ENCODE results near the gene DGCR2.

DGCR2 gene

DNA sequence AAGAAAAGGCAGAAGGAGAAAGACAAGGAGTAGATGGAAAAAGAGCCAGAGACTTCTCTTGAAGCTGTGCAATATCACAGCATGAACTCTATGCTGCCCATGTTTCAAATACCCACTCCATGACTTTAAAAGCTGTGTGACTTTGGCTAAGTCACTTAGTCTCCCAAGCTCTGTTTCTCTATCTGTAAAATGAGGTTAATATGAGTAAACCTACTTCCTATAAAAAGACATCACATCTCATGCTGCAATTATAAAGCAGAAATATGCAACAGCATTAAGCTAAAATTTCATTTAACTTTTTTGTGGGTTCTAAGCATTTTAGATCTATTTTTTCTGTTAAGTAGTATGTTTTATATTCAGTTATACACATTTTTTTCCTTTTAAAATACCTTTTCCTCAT, 11.6 kb downstream of the DGCR2 start:
- no peak for DNase-seq (ENCODE audit: extremely low spot score)
- ChIA-PET POLR2A (interaction anchor here (0.7 to 1.6 kb wide), 3 partner anchors 8 to 34 kb away, joined by 3 to 5 read pairs (median 4); partner anchors contain the start of genes DGCR2 and ESS2), CTCF (interaction anchor here (0.6 to 1.0 kb wide), 2 partner anchors 34 to 68 kb away, joined by 4 to 5 read pairs; partner anchors contain the start of gene ESS2)
- TF ChIP-seq LEF1 (IDR thresholded peaks at IDR 0.05; ENCODE audit: borderline replicate concordance) (no peak), BHLHE40 (IDR thresholded peaks at IDR 0.05; ENCODE audit: borderline replicate concordance) (no peak), CTBP1 (IDR thresholded peaks at IDR 0.05; ENCODE audit: borderline replicate concordance) (no peak), FOXK2 (IDR thresholded peaks at IDR 0.05) (no peak), SP1 (IDR thresholded peaks at IDR 0.05) (no peak), NFRKB (IDR thresholded peaks at IDR 0.05) (no peak), ARNT (IDR thresholded peaks at IDR 0.05) (no peak), ZNF384 (IDR thresholded peaks at IDR 0.05) (no peak), L3MBTL2 (conservative IDR thresholded peaks at IDR 0.05) (no peak), ELF4 (IDR thresholded peaks at IDR 0.05) (no peak), FOXM1 (IDR thresholded peaks at IDR 0.05; ENCODE audit: borderline replicate concordance) (no peak), TARDBP (IDR thresholded peaks at IDR 0.05) (no peak), SUZ12 (IDR thresholded peaks at IDR 0.05) (no peak), FOXA1 (IDR thresholded peaks at IDR 0.05) (no peak)

- TF ChIP-seq LEF1 (IDR thresholded peaks at IDR 0.05; ENCODE audit: borderline replicate concordance) (no peak), CTBP1 (IDR thresholded peaks at IDR 0.05; ENCODE audit: borderline replicate concordance) (no peak), TARDBP (IDR thresholded peaks at IDR 0.05) (no peak)
- ChIA-PET POLR2A (interaction anchor here (1.6 kb wide), 1 partner anchor 34 kb away, joined by 5 read pairs; the partner anchor contains the start of gene ESS2), CTCF (no interaction called here)
- no peak for DNase-seq (ENCODE audit: extremely low spot score)
These were observed 12.2 kb downstream of the DGCR2 start for GRCh38 chr22:19110064-19110458.

GRCh38 chr22:19109198-19110063, 12.8 kb downstream of the DGCR2 start:
- TF ChIP-seq CTBP1 (IDR thresholded peaks at IDR 0.05; ENCODE audit: borderline replicate concordance), result no peak
- no peak for TF ChIP-seq LEF1 (IDR thresholded peaks at IDR 0.05; ENCODE audit: borderline replicate concordance)
- TF ChIP-seq SUZ12 (IDR thresholded peaks at IDR 0.05), result no peak
- no peak for TF ChIP-seq TARDBP (IDR thresholded peaks at IDR 0.05)
- TF ChIP-seq NFRKB (IDR thresholded peaks at IDR 0.05), result no peak
- TF ChIP-seq FOXM1 (IDR thresholded peaks at IDR 0.05; ENCODE audit: borderline replicate concordance), result no peak
- no peak for TF ChIP-seq ELF4 (IDR thresholded peaks at IDR 0.05)
- TF ChIP-seq HDGF (IDR thresholded peaks at IDR 0.05; ENCODE audit: borderline replicate concordance), result no peak
- no peak for TF ChIP-seq L3MBTL2 (conservative IDR thresholded peaks at IDR 0.05)
- TF ChIP-seq ARNT (IDR thresholded peaks at IDR 0.05), result no peak
- no peak for TF ChIP-seq SP1 (IDR thresholded peaks at IDR 0.05)
- no peak for TF ChIP-seq ZNF384 (IDR thresholded peaks at IDR 0.05)
- TF ChIP-seq FOXK2 (IDR thresholded peaks at IDR 0.05), result no peak
- no peak for TF ChIP-seq FOXA1 (IDR thresholded peaks at IDR 0.05)
- TF ChIP-seq PKNOX1 (IDR thresholded peaks at IDR 0.05), result no peak
- ChIA-PET POLR2A (interaction anchor here (1.6 kb wide), 1 partner anchor 35 kb away, joined by 5 read pairs; the partner anchor contains the start of gene ESS2), CTCF (no interaction called here)
- DNase-seq (ENCODE audit: extremely low spot score), result no peak

DNA sequence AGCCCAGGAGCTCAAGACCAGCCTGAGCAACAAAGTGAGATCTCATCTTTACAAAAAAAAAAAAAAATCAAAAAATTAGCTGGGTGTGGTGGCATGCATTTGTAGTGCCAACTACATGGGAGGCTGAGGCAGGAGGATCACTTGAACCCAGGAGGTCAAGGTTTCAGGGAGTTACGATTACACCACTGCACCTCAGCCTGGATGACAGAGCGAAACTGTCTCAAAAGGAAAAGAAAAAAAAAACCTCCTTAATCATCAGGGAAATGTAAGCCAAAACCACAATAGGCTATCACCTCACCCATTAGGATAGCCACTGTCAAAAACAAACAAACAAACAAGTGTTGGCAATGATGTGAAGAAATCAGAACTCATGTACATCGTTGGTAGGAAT, 13.4 kb downstream of the DGCR2 start:
- DNase-seq (ENCODE audit: extremely low spot score), result no peak
- ChIA-PET CTCF (no interaction called here), POLR2A (no interaction called here)
- TF ChIP-seq L3MBTL2 (conservative IDR thresholded peaks at IDR 0.05), result no peak
- TF ChIP-seq CTBP1 (IDR thresholded peaks at IDR 0.05; ENCODE audit: borderline replicate concordance), result no peak
- TF ChIP-seq FOXK2 (IDR thresholded peaks at IDR 0.05), result no peak
- TF ChIP-seq HDGF (IDR thresholded peaks at IDR 0.05; ENCODE audit: borderline replicate concordance), result no peak
- TF ChIP-seq NFRKB (IDR thresholded peaks at IDR 0.05), result no peak
- TF ChIP-seq LEF1 (IDR thresholded peaks at IDR 0.05; ENCODE audit: borderline replicate concordance), result no peak
- TF ChIP-seq TARDBP (IDR thresholded peaks at IDR 0.05), result no peak
- TF ChIP-seq ELF4 (IDR thresholded peaks at IDR 0.05), result no peak
- no peak for TF ChIP-seq ZNF384 (IDR thresholded peaks at IDR 0.05)
- TF ChIP-seq ARNT (IDR thresholded peaks at IDR 0.05), result no peak
- TF ChIP-seq PKNOX1 (IDR thresholded peaks at IDR 0.05), result no peak
- TF ChIP-seq SUZ12 (IDR thresholded peaks at IDR 0.05), result no peak
- no peak for TF ChIP-seq FOXA1 (IDR thresholded peaks at IDR 0.05)
- TF ChIP-seq SP1 (IDR thresholded peaks at IDR 0.05), result no peak
- no peak for TF ChIP-seq BHLHE40 (IDR thresholded peaks at IDR 0.05; ENCODE audit: borderline replicate concordance)
- no peak for TF ChIP-seq FOXM1 (IDR thresholded peaks at IDR 0.05; ENCODE audit: borderline replicate concordance)

DNA sequence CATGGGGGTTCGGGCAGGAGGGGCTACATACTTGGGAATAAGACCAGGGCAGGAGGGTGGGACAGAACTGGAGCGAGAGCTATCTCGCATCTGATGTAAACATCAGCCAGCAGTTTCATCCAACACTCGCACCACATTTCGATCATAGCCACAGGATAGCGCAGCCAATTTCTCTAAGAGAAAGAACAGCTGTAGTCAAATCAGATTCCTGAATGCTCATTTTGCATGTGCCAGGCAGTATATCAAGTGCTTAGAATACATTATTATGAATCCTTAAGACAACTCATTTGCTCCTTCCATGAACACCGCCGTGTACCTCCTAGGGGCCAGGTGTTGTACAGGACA, 14.5 kb downstream of the DGCR2 start:
- ChIA-PET CTCF (interaction anchor here (3.7 kb wide), 1 partner anchor 8 kb away, joined by 12 read pairs; no protein-coding TSS in a partner anchor), POLR2A (interaction anchor here (1.2 kb wide), 1 partner anchor 14 kb away, joined by 7 read pairs; the partner anchor contains the start of gene DGCR2)
- DNase-seq (ENCODE audit: extremely low spot score), result no peak
- no peak for TF ChIP-seq ZNF384 (IDR thresholded peaks at IDR 0.05)
- TF ChIP-seq FOXK2 (IDR thresholded peaks at IDR 0.05), result no peak
- no peak for TF ChIP-seq FOXA1 (IDR thresholded peaks at IDR 0.05)
- TF ChIP-seq LEF1 (IDR thresholded peaks at IDR 0.05; ENCODE audit: borderline replicate concordance), result no peak
- no peak for TF ChIP-seq FOXM1 (IDR thresholded peaks at IDR 0.05; ENCODE audit: borderline replicate concordance)
- no peak for TF ChIP-seq TARDBP (IDR thresholded peaks at IDR 0.05)
- TF ChIP-seq PKNOX1 (IDR thresholded peaks at IDR 0.05), result no peak

All from HEK293T (cell line).